ENCODE data around the gene PSMB5.

The PSMB5 gene

GRCh38 chr14:23051141-23052057 lies 16.7 kb upstream of the PSMB5 start:
- no peak for TF ChIP-seq FOXP2 (optimal IDR thresholded peaks at IDR 0.05; ENCODE audit: control extremely low read depth, extremely low read length, insufficient read depth)
- Histone ChIP-seq H3K9me3 (ENCODE audit: low read depth, low read length) (no peaks in the 10 kb centered on the region), H3K36me3 (ENCODE audit: insufficient read depth, low read length) (no peaks in the 10 kb centered on the region), H3K9ac (ENCODE audit: insufficient read length) (no peak overlapping the region), H3K27ac (no peak overlapping the region), H3K4me3 (no peak overlapping the region)
- no peak for DNase-seq (ENCODE audit: low read depth, low spot score)

GRCh38 chr14:23049011-23049410 lies 14.3 kb upstream of the PSMB5 start:
- no peaks in the 10 kb centered on the region for H3K36me3 ChIP-seq (ENCODE audit: insufficient read depth, low read length)
- H3K9me3 ChIP-seq (ENCODE audit: low read depth, low read length): no peaks in the 10 kb centered on the region
- TF ChIP-seq EZH2 (IDR thresholded peaks at IDR 0.05) (no peak), POLR2AphosphoS5 (IDR thresholded peaks at IDR 0.05; ENCODE audit: borderline replicate concordance, low read depth, low read length) (no peak), FOXP2 (optimal IDR thresholded peaks at IDR 0.05; ENCODE audit: control extremely low read depth, extremely low read length, insufficient read depth) (no peak)
- no peak overlapping the region for H3K27ac ChIP-seq
- no peak overlapping the region for H3K4me3 ChIP-seq
- H3K9ac ChIP-seq (ENCODE audit: insufficient read length): no peak overlapping the region
- no peak for DNase-seq (ENCODE audit: low read depth, low spot score)

GRCh38 chr14:23047751-23048693 lies 13.3 kb upstream of the PSMB5 start:
- Histone ChIP-seq H3K4me3 (no peak overlapping the region), H3K9ac (ENCODE audit: insufficient read length) (no peak overlapping the region), H3K27ac (no peak overlapping the region), H3K9me3 (ENCODE audit: low read depth, low read length) (no peaks in the 10 kb centered on the region), H3K36me3 (ENCODE audit: insufficient read depth, low read length) (no peaks in the 10 kb centered on the region)
- TF ChIP-seq FOXP2 (optimal IDR thresholded peaks at IDR 0.05; ENCODE audit: control extremely low read depth, extremely low read length, insufficient read depth): no peak
- TF ChIP-seq EZH2 (IDR thresholded peaks at IDR 0.05): no peak
- TF ChIP-seq POLR2AphosphoS5 (IDR thresholded peaks at IDR 0.05; ENCODE audit: borderline replicate concordance, low read depth, low read length): no peak
- no peak for DNase-seq (ENCODE audit: low read depth, low spot score)

GRCh38 chr14:23047034-23047634 lies 12.4 kb upstream of the PSMB5 start:
- DNase-seq (ENCODE audit: low read depth, low spot score): no peak
- no peaks in the 10 kb centered on the region for H3K9me3 ChIP-seq (ENCODE audit: low read depth, low read length)
- H3K4me3 ChIP-seq: no peak overlapping the region
- no peak for TF ChIP-seq EZH2 (IDR thresholded peaks at IDR 0.05)
- H3K36me3 ChIP-seq (ENCODE audit: insufficient read depth, low read length): no peaks in the 10 kb centered on the region
- H3K9ac ChIP-seq (ENCODE audit: insufficient read length): no peak overlapping the region
- no peak overlapping the region for H3K27ac ChIP-seq

GRCh38 chr14:23045419-23046357 lies 11.0 kb upstream of the PSMB5 start:
- TF ChIP-seq POLR2AphosphoS5 (IDR thresholded peaks at IDR 0.05; ENCODE audit: borderline replicate concordance, low read depth, low read length) (no peak), FOXP2 (optimal IDR thresholded peaks at IDR 0.05; ENCODE audit: control extremely low read depth, extremely low read length, insufficient read depth) (no peak), EZH2 (IDR thresholded peaks at IDR 0.05) (no peak)
- no peak overlapping the region for H3K27ac ChIP-seq
- no peak overlapping the region for H3K4me3 ChIP-seq
- no peaks in the 10 kb centered on the region for H3K36me3 ChIP-seq (ENCODE audit: insufficient read depth, low read length)
- H3K9me3 ChIP-seq (ENCODE audit: low read depth, low read length): no peaks in the 10 kb centered on the region
- no peak overlapping the region for H3K9ac ChIP-seq (ENCODE audit: insufficient read length)
- no peak for DNase-seq (ENCODE audit: low read depth, low spot score)

- Histone ChIP-seq H3K4me3 (no peak overlapping the region), H3K36me3 (ENCODE audit: insufficient read depth, low read length) (no peaks in the 10 kb centered on the region), H3K9me3 (ENCODE audit: low read depth, low read length) (no peaks in the 10 kb centered on the region), H3K9ac (ENCODE audit: insufficient read length) (no peak overlapping the region), H3K27ac (no peak overlapping the region)
- DNase-seq (ENCODE audit: low read depth, low spot score): no peak
- no peak for TF ChIP-seq EZH2 (IDR thresholded peaks at IDR 0.05)
- TF ChIP-seq POLR2AphosphoS5 (IDR thresholded peaks at IDR 0.05; ENCODE audit: borderline replicate concordance, low read depth, low read length): no peak
- no peak for TF ChIP-seq FOXP2 (optimal IDR thresholded peaks at IDR 0.05; ENCODE audit: control extremely low read depth, extremely low read length, insufficient read depth)
Measured at GRCh38 chr14:23044840-23045239, 10.1 kb upstream of the PSMB5 start.

- H3K9me3 ChIP-seq (ENCODE audit: low read depth, low read length): no peaks in the 10 kb centered on the region
- no peaks in the 10 kb centered on the region for H3K36me3 ChIP-seq (ENCODE audit: insufficient read depth, low read length)
- no peak overlapping the region for H3K4me3 ChIP-seq
- no peak overlapping the region for H3K9ac ChIP-seq (ENCODE audit: insufficient read length)
- DNase-seq (ENCODE audit: low read depth, low spot score): no peak
- no peak overlapping the region for H3K27ac ChIP-seq
- TF ChIP-seq EZH2 (IDR thresholded peaks at IDR 0.05) (no peak), FOXP2 (optimal IDR thresholded peaks at IDR 0.05; ENCODE audit: control extremely low read depth, extremely low read length, insufficient read depth) (no peak), POLR2AphosphoS5 (IDR thresholded peaks at IDR 0.05; ENCODE audit: borderline replicate concordance, low read depth, low read length) (no peak)
Measured at GRCh38 chr14:23043754-23044153, 9.1 kb upstream of the PSMB5 start.
